GM21825 (cell line): Measurements from ENCODE around the gene BBOF1.
A peak's percentile ranks its signal among the peaks of the same experiment; 100 is the strongest.
"Not testable (repeated sequence)": the region's sequence is repeated elsewhere in the genome, so short reads cannot be mapped to it uniquely, and the experiment has no call there.

Experiments used
- ATAC-seq: cut with Tn5 transposase; IDR thresholded peaks from one replicate; pipeline ENCODE4 v1.9.1; 2021; ENCODE audit warnings: mild to moderate bottlenecking, moderate library complexity; ENCODE audit not compliant: unreplicated experiment

Gene BBOF1

GRCh38 chr14:74018586-74019407 is at the start of gene BBOF1, which contains the start of gene ENTPD5:
TSS of gene BBOF1 (plus strand) at chr14:74019349. CDS start at chr14:74019479, 130 bp downstream.
TSS of gene ENTPD5 (minus strand) at chr14:74019288. CDS start at chr14:73988102, 31,186 bp downstream.
- peak; percentile 86 for ATAC-seq

DNA sequence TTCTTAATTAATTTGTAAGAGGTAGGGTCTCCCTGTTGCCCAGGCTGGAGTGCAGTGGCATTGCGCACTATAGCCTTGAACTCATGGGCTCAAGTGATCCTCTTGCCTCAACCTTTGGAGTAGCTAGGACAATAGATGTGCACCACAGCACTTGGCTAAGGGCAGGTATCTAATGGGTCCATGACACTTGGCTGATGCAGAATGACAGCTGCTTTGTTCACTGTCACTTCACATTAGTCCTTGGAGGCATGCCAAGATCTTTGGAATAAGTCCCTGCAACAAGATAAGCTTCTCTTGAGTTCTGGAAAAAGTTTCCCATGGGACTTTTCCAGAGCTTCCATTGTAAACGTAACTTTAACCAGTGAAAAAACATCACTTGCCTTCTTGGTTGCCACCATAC is 45.7 kb upstream of the BBOF1 start:
- no peak for ATAC-seq

- no peak for ATAC-seq
Measured at GRCh38 chr14:73976125-73976524, 43.0 kb upstream of the BBOF1 start.

- no peak for ATAC-seq
Measured at GRCh38 chr14:73977896-73978295, 41.3 kb upstream of the BBOF1 start.

GRCh38 chr14:73988065-73988464 is 31.1 kb upstream of the BBOF1 start:
- ATAC-seq, result no peak

DNA sequence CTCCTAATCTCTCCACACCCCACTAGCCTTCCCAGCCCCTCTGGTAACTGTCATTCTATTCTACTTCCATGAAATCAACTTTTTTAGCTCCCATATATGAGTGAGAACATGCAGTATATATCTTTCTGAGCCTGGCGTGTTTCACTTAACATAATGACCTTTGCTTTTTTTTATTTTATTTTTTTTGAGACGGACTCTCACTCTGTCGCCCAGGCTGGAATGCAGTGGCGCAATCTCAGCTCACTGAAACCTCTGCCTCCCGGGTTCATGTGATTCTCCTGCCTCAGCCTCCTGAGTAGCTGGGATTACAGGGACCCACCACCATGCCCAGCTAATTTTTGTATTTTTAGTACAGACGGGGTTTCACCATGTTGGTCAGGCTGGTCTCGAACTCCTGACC is 30.5 kb upstream of the BBOF1 start:
- not testable (repeated sequence) for ATAC-seq

DNA sequence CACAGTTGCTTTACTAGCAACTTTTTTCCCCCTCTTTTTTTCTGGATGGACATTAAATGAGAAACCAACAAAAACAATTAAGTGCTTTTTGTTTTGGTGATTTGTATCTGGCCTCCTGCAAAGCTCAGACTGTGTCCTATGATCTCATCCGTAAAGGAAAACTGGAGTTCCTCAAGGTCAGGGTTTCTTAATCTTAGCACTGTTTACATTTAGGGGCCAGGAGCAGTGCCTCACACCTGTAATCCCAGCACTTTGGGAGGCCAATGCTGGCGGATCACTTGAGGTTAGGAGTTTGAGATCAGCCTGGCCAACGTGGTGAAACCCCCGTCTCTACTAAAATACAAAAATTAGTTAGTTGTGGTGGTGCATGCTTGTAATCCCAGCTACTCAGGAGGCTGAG is 28.1 kb upstream of the BBOF1 start:
- no peak for ATAC-seq

DNA sequence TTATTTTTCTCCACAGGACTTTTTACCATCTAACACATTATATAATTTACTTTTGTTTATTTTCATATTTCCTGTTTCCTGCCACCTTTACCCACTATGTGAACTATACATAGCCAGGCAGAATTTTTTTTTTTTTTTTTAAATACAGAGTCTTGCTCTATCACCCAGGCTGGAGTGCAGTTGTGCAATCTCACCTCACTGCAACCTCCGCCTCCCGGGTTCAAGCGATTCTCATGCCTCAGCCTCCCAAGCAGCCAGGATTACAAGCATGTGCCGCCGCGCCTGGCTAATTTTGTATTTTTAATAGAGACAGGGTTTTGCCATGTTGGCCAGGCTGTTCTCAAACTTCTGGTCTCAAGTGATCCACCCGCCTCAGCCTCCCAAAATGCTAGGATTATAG is 24.2 kb upstream of the BBOF1 start:
- not testable (repeated sequence) for ATAC-seq

DNA sequence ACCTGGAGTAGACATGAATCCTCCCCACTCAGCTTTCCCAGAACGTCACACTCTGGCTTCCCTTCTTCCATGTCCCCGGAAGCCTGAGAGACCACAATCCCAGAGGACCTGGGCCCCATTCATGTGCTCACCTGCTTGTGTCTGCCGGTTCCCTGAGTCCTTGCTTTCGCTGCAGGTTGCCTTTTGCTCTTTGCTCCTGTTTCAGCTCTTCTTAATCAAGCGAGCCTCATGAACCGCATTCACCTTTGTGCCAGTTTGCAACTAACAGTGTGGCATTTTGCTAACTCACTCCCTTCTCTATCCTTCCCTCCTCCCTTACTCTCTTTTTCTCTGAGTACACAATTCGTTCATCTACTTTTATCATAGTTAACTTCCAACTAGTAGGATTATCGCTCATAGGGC is 23.2 kb upstream of the BBOF1 start:
- no peak for ATAC-seq

- no peak for ATAC-seq
Measured at GRCh38 chr14:73996731-73997107, 22.4 kb upstream of the BBOF1 start.

DNA sequence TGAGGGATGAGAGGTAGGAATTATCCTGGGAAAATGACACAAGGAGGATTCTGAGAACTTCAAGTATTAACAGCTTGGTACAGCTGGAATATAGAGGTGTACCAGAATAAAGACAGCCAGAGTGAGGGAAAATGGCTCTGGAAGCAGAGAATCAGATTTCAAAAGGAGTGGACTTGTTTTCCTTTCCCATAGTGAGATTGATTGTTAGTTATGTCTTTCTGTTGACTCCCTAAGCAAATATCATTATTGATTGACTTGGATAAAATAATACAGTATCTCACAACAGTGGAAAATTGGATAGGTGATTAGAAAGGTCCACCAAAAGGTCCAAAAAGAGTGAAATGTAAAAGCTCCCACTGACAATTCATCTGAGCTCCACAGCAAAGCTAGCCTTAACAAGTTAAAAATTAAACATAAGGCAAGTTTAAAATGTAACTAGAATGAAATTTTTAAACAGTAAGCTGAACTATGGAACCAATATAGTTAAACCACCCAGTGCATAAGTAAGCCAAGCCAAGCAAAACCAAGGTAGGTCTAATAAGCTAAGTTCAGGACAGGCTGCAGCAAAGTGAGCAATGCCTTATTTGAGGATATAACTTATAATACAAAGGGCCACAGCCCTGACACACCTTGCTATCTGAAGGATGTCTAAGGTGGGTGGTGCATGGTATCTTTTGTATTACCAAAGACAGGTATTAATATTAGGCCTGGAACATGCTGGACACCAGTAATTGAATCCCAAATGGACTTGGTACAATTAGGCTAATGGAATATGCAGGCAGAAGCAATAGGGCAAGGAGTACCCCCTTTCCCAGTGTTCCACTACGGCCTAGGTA is 21.8 kb upstream of the BBOF1 start:
- no peak for ATAC-seq

DNA sequence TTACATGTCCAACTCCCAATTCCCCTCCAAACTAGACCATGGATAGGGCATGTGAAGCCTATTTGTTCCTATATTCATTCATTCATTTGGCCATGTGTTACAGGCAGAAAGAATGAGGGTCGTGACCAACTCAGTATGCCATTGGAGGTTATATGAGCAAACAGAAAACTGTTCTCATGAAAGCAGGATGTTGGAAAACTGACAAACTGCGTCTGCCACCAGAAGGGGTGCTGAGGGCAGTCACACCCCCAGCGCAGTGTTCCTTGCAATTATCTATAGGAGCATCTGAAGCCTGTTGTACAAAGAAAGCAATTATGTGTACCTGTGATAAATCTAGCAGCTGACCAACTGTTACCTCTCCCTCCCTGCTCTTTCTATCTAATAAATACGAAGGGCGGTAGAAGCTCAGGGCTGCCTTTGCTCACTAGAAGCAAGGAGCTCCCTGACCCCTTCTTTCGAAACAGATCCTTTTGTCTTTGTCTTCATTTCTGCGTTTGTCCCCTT is 21.2 kb upstream of the BBOF1 start:
- no peak for ATAC-seq

DNA sequence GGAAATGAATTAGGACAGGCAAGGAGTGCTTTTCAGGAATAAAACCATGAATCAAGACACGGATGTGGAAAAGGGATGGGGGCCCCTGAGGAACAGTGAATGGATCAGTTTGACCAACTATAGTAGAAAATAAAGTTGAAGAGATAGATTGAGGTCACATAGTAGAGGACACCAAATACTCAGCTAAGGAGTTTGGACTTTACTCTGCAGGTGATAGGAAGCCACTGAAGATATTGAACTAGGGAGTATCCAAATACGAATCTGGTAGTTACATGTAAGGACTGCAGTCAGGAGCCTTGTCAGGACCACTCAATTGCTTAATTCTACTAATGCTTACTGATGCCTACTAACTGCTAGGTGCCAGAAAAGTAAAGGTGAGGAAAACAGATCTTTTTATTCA is 20.4 kb upstream of the BBOF1 start:
- ATAC-seq, result no peak

GRCh38 chr14:74005664-74006063 is 13.5 kb upstream of the BBOF1 start:
- not testable (repeated sequence) for ATAC-seq

GRCh38 chr14:74008843-74009499 is 10.2 kb upstream of the BBOF1 start:
- no peak for ATAC-seq

DNA sequence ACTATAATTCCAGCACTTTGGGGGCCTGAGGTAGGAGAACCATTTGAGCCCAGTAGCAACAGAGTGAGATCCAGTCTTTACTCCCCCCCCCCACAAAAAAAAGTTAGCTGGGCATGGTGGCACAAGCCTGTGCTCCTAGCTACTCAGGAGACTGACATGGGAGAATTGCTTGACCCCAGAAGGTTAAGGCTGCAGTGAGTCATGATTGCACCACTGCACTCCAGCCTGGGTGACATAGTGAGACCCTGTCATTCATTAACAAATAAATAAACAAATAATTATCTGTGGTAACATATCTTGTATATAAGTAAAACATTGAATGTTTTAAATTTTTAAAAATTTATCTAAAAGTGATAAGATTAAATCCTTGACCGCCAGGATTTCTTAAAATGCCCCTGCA is 4.8 kb upstream of the BBOF1 start:
- ATAC-seq, result no peak

GRCh38 chr14:74015176-74015575 is 4.0 kb upstream of the BBOF1 start:
- no peak for ATAC-seq

- ATAC-seq, result no peak
Measured at GRCh38 chr14:74015963-74016362, 3.2 kb upstream of the BBOF1 start.

- no peak for ATAC-seq
Measured at GRCh38 chr14:74018174-74018585, 969 bp upstream of the BBOF1 start.

- ATAC-seq, result no peak
Measured at GRCh38 chr14:74019408-74020137, 424 bp downstream of the BBOF1 start.

GRCh38 chr14:74022346-74022745 is 3.2 kb downstream of the BBOF1 start:
- no peak for ATAC-seq
